Middle frontal gyrus (tissue), 1 donor: ENCODE measurements around the gene TACC2.
"Not testable (repeated sequence)": the region's sequence is repeated elsewhere in the genome, so short reads cannot be mapped to it uniquely, and the experiment has no call there.

Experiments
- DNase-seq: peaks from one replicate; pipeline ENCODE4 v3.0.0-alpha.2; 2015; ENCODE audit warnings: low spot score; ENCODE audit errors: extremely low spot score

Gene TACC2

DNA sequence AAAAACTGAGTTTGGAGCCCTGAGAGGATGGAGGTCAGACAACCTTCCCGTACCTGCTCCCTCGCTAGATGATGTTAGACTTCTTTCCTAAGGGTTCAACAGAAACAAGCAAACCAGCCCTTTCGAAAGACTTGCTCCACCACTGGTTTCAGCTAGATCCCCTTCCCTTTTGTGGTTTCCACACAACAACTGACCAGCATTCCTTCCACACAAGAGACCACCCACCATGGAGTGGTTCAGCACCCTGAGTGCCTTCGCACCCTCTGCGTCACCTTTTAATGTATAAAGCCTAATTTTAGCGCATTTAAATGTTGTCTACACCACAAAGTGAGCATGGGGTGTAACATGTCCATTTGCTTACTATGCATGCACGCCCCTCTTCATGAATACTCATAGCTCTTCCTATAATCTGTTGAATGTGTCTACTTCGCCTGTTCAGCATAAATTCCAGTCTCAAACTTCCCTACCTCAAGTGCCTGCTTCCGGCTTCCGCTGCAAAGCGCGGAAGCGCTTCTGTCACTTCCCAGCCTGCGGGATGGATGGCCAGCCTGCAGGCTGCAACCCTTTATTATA lies 69.0 kb downstream of the TACC2 start:
- DNase-seq = no peak

DNA sequence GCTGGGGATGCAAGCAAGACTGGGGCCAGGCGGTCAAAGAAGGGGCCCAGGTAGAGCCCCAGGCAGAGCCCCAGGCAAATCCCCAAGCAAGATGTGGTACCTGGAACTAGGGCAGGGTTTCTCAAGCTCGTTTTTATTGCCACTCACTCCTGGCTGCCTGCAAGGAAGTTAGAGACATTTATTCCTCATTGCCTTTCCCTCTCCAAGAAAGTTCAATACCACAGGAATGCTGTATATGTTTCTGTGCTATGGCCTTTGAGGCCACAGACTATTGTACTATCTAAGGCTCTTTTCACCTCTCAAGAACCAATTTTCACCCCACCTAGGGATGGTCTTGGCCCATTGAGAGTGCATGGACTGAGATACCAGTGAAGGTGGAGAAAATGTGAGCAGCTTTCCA lies 71.3 kb downstream of the TACC2 start:
- no peak for DNase-seq

- no peak for DNase-seq
Measured at GRCh38 chr10:122062831-122063674, 74.1 kb downstream of the TACC2 start.

DNA sequence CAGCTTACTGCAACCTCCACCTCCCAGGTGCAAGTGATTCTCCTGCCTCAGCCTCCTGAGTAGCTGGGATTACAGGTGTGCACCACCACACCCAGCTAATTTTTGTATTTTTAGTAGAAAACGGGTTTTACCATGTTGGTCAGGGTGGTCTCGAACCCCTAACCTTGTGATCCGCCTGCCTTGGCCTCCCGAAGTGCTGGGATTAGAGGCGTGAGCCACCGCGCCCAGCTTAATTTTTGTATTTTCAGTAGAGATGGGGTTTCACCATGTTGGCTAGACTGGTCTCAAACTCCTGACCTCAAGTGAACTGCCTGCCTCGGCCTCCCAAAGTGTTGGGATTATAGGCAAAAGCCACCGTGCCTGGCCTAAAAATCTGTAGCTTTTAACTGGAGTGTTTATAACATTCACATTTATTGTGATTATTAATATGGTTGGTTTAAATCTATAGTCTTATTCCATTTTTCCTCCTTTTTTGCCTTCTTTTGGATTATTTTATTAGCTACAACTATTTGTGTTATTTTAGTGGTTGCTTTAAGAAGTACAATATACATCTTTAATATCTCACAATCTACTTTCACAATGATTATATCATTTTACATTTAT lies 77.5 kb downstream of the TACC2 start:
- DNase-seq = not testable (repeated sequence)

- DNase-seq = no peak
Measured at GRCh38 chr10:122068844-122069243, 79.9 kb downstream of the TACC2 start.

DNA sequence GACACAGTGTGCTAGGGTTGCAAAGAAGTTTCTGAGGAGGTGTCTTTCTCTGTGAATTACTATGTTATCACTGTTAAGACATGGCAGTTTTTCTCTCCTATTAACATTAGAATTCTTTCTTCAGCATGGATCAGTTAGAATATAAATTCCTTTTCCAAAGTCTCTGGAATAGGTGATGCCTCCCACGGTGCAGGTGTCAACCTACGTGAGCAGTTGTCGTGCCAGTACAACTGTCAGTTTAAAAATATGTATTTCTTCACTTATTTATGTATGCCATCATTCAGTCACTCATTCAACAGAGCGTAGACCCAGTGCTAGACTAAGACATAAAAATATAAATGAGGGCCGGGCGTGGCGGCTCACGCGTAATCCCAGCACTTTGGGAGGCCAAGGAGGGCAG lies 83.5 kb downstream of the TACC2 start:
- DNase-seq = no peak

DNA sequence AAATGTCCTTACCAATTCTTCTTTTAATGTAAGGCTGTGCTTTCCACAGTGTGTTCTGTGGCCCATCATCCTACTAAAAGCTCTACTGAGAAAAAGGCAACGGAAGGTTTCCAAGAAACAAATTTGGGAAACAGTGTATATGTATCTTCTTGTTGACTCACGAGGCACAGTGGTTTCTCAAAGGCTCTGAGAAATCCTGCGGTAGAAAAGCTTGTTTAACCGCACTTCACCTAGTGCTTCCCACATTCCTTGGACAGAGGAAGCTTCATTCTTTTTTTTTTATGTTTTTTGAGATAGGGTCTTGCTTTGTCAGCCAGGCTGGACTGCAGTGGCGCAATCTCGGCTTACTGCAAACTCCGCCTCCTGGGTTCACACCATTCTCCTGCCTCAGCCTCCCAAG lies 84.5 kb downstream of the TACC2 start:
- DNase-seq = no peak

GRCh38 chr10:122075171-122075570 lies 86.2 kb downstream of the TACC2 start:
- no peak for DNase-seq

DNA sequence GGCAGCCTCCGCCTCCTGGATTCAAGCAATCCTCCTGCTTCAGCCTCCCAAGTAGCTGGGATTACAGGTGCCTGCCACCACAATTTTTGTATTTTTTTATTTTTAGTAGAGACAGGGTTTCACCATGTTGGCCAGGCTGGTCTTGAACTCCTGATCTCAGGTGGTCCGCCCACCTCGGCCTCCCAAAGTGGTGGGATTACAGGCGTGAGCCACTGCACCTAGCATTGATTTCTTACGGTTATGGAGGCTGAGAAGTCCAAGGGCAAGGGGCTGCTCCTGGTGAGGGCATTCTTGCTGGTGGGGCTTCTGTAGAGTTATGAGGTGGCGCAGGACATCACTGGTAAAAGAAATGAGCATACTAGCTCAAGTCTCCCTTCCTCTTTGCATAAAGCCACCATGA lies 86.9 kb downstream of the TACC2 start:
- not testable (repeated sequence) for DNase-seq

DNA sequence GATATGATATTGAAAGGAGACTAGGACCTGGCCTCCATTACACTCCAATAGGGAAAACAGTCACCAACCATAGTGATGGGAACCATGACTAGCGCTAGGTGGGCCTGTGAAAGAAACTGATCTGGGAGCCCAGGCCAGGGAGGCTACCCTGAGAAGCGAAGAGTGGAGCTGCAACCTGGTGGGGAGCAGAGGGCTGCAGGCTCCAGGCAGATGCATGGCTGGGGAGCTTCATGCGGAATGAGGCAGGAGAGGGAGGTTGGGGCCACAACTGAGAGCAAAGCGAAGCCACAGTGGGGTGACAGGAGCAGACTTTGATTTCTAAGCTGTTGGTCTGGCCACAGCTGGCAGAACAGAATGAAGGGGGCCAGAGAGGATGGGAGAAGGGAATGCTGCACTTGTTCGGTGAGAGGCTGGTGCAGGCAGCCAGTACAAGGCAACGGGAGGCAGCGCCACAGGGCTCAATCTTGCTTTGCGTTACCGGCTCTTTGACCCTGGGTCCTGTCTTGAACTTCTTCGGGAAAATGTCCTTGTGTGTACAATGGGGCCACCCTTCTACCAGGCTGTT lies 88.4 kb downstream of the TACC2 start:
- DNase-seq = no peak

GRCh38 chr10:122078326-122078725 lies 89.4 kb downstream of the TACC2 start:
- DNase-seq = no peak

GRCh38 chr10:122078965-122079795 lies 90.2 kb downstream of the TACC2 start:
- DNase-seq = no peak

DNA sequence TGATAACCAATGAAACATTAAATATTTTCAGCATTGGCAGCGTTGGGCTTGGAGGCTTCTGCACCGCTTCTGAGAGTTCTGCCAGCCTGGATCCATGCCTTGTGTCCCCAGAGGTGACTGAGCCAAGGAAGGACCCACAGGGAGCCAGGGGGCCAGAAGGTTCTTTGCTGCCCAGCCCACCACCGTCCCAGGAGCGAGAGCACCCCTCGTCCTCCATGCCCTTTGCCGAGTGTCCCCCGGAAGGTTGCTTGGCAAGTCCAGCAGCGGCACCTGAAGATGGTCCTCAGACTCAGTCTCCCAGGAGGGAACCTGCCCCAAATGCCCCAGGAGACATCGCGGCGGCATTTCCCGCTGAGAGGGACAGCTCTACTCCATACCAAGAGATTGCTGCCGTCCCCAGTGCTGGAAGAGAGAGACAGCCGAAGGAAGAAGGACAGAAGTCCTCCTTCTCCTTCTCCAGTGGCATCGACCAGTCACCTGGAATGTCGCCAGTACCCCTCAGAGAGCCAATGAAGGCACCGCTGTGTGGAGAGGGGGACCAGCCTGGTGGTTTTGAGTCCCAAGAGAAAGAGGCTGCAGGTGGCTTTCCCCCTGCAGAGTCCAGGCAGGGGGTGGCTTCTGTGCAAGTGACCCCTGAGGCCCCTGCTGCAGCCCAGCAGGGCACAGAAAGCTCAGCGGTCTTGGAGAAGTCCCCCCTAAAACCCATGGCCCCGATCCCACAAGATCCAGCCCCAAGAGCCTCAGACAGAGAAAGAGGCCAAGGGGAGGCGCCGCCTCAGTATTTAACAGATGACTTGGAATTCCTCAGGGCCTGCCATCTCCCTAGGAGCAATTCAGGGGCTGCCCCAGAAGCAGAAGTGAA lies 93.9 kb downstream of the TACC2 start:
- DNase-seq = no peak

DNA sequence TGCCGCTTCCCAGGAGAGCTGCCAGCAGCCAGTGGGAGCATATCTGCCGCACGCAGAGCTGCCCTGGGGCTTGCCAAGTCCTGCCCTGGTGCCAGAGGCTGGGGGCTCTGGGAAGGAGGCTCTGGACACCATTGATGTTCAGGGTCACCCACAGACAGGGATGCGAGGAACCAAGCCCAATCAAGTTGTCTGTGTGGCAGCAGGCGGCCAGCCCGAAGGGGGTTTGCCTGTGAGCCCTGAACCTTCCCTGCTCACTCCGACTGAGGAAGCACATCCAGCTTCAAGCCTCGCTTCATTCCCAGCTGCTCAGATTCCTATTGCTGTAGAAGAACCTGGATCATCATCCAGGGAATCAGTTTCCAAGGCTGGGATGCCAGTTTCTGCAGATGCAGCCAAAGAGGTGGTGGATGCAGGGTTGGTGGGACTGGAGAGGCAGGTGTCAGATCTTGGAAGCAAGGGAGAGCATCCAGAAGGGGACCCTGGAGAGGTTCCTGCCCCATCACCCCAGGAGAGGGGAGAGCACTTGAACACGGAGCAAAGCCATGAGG lies 94.6 kb downstream of the TACC2 start:
- no peak for DNase-seq

DNA sequence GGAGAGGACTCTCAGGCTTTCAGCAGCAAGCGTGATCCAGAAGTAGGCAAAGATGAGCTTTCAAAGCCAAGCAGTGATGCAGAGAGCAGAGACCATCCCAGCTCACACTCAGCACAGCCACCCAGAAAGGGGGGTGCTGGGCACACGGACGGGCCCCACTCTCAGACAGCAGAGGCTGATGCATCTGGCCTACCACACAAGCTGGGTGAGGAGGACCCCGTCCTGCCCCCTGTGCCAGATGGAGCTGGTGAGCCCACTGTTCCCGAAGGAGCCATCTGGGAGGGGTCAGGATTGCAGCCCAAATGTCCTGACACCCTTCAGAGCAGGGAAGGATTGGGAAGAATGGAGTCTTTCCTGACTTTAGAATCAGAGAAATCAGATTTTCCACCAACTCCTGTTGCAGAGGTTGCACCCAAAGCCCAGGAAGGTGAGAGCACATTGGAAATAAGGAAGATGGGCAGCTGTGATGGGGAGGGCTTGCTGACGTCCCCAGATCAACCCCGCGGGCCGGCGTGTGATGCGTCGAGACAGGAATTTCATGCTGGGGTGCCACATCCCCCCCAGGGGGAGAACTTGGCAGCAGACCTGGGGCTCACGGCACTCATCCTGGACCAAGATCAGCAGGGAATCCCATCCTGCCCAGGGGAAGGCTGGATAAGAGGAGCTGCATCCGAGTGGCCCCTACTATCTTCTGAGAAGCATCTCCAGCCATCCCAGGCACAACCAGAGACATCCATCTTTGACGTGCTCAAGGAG lies 95.5 kb downstream of the TACC2 start:
- DNase-seq = no peak

- no peak for DNase-seq
Measured at GRCh38 chr10:122085423-122085911, 96.5 kb downstream of the TACC2 start.

DNA sequence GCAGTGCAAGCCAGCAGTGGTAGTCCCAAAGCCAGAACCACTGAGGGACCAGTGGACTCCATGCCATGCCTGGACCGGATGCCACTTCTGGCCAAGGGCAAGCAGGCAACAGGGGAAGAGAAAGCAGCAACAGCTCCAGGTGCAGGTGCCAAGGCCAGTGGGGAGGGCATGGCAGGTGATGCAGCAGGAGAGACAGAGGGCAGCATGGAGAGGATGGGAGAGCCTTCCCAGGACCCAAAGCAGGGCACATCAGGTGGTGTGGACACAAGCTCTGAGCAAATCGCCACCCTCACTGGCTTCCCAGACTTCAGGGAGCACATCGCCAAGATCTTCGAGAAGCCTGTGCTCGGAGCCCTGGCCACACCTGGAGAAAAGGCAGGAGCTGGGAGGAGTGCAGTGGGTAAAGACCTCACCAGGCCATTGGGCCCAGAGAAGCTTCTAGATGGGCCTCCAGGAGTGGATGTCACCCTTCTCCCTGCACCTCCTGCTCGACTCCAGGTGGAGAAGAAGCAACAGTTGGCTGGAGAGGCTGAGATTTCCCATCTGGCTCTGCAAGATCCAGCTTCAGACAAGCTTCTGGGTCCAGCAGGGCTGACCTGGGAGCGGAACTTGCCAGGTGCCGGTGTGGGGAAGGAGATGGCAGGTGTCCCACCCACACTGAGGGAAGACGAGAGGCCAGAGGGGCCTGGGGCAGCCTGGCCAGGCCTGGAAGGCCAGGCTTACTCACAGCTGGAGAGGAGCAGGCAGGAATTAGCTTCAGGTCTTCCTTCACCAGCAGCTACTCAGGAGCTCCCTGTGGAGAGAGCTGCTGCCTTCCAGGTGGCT lies 97.7 kb downstream of the TACC2 start:
- DNase-seq = no peak

DNA sequence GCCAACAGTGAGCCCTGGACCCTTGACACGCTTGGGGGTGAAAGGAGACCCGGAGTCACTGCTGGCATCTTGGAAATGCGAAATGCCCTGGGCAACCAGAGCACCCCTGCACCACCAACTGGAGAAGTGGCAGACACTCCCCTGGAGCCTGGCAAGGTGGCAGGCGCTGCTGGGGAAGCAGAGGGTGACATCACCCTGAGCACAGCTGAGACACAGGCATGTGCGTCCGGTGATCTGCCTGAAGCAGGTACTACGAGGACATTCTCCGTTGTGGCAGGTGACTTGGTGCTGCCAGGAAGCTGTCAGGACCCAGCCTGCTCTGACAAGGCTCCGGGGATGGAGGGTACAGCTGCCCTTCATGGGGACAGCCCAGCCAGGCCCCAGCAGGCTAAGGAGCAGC lies 98.5 kb downstream of the TACC2 start:
- DNase-seq = no peak
